Measurements from ENCODE around the gene METAP1.

Gene METAP1

GRCh38 chr4:98996765-98997068 lies 1.2 kb downstream of the METAP1 start:
- H3K79me2 ChIP-seq (ENCODE audit: control insufficient read depth, low read length), result peaks cover 61% of the 10 kb centered on the region
- peaks cover 19% of the 10 kb centered on the region for H3K4me1 ChIP-seq (ENCODE audit: control insufficient read depth, low read length)
- H3K9me3 ChIP-seq (ENCODE audit: control insufficient read depth, insufficient read depth, low read length), result no peaks in the 10 kb centered on the region; the same call in 1 of the 2 replicates
- peak overlapping the region; percentile 63 for H3K27ac ChIP-seq (ENCODE audit: low read depth, low read length)
- peak overlapping the region; percentile 96 for H3K4me3 ChIP-seq (ENCODE audit: low read length)
- H3K4me2 ChIP-seq (ENCODE audit: low read length), result peak overlapping the region; percentile 84
- no peaks in the 10 kb centered on the region for H3K27me3 ChIP-seq (ENCODE audit: control insufficient read depth, low read length)
- peaks cover 6% of the 10 kb centered on the region; the same call in 1 of the 2 replicates for H4K20me1 ChIP-seq (ENCODE audit: control insufficient read depth, insufficient read depth, low read depth, low read length)
- H3K36me3 ChIP-seq (ENCODE audit: control insufficient read depth, low read length), result peaks cover 21% of the 10 kb centered on the region
- no peaks in the 10 kb centered on the region for H3F3A ChIP-seq (ENCODE audit: control insufficient read depth, insufficient read depth)
- no peak for TF ChIP-seq CTCF (IDR thresholded peaks at IDR 0.05; ENCODE audit: low read depth, low read length, poor library complexity, severe bottlenecking)
- no peak for TF ChIP-seq EZH2phosphoT487 (IDR thresholded peaks at IDR 0.05; ENCODE audit: borderline replicate concordance, low read length)
- no peaks in the 10 kb centered on the region for H3K9me2 ChIP-seq (replicated peaks; ENCODE audit: control insufficient read depth, low read length)

GRCh38 chr4:98997166-98997565 lies 1.6 kb downstream of the METAP1 start:
- Histone ChIP-seq H3K36me3 (ENCODE audit: control insufficient read depth, low read length) (peaks cover 23% of the 10 kb centered on the region), H3K4me2 (ENCODE audit: low read length) (peak overlapping the region; percentile 84), H4K20me1 (ENCODE audit: control insufficient read depth, insufficient read depth, low read depth, low read length) (peaks cover 6% of the 10 kb centered on the region; the same call in 1 of the 2 replicates), H3K79me2 (ENCODE audit: control insufficient read depth, low read length) (peaks cover 66% of the 10 kb centered on the region), H3K9me3 (ENCODE audit: control insufficient read depth, insufficient read depth, low read length) (no peaks in the 10 kb centered on the region; the same call in 1 of the 2 replicates), H3F3A (ENCODE audit: control insufficient read depth, insufficient read depth) (no peaks in the 10 kb centered on the region), H3K4me3 (ENCODE audit: low read length) (peak overlapping the region; percentile 96), H3K4me1 (ENCODE audit: control insufficient read depth, low read length) (peaks cover 19% of the 10 kb centered on the region), H3K9me2 (replicated peaks; ENCODE audit: control insufficient read depth, low read length) (no peaks in the 10 kb centered on the region), H3K27me3 (ENCODE audit: control insufficient read depth, low read length) (no peaks in the 10 kb centered on the region), H3K27ac (ENCODE audit: low read depth, low read length) (no peak overlapping the region)
- no peak for TF ChIP-seq EZH2phosphoT487 (IDR thresholded peaks at IDR 0.05; ENCODE audit: borderline replicate concordance, low read length)
- no peak for TF ChIP-seq CTCF (IDR thresholded peaks at IDR 0.05; ENCODE audit: low read depth, low read length, poor library complexity, severe bottlenecking)

GRCh38 chr4:98998551-98998950 lies 3.0 kb downstream of the METAP1 start:
- Histone ChIP-seq H3K27ac (ENCODE audit: low read depth, low read length) (no peak overlapping the region), H4K20me1 (ENCODE audit: control insufficient read depth, insufficient read depth, low read depth, low read length) (peaks cover 6% of the 10 kb centered on the region; the same call in 1 of the 2 replicates), H3F3A (ENCODE audit: control insufficient read depth, insufficient read depth) (no peaks in the 10 kb centered on the region), H3K4me1 (ENCODE audit: control insufficient read depth, low read length) (peaks cover 19% of the 10 kb centered on the region), H3K9me2 (replicated peaks; ENCODE audit: control insufficient read depth, low read length) (no peaks in the 10 kb centered on the region), H3K4me2 (ENCODE audit: low read length) (no peak overlapping the region), H3K79me2 (ENCODE audit: control insufficient read depth, low read length) (peaks cover 80% of the 10 kb centered on the region), H3K4me3 (ENCODE audit: low read length) (no peak overlapping the region), H3K36me3 (ENCODE audit: control insufficient read depth, low read length) (peaks cover 26% of the 10 kb centered on the region), H3K27me3 (ENCODE audit: control insufficient read depth, low read length) (no peaks in the 10 kb centered on the region), H3K9me3 (ENCODE audit: control insufficient read depth, insufficient read depth, low read length) (no peaks in the 10 kb centered on the region)
- no peak for TF ChIP-seq CTCF (IDR thresholded peaks at IDR 0.05; ENCODE audit: low read depth, low read length, poor library complexity, severe bottlenecking)
- TF ChIP-seq EZH2phosphoT487 (IDR thresholded peaks at IDR 0.05; ENCODE audit: borderline replicate concordance, low read length), result no peak

Measured in DOHH2 (cell line).